HG03064 (cell line): Measurements from ENCODE around the gene SLC38A9.
"Not testable (repeated sequence)": the region's sequence is repeated elsewhere in the genome, so short reads cannot be mapped to it uniquely, and the experiment has no call there.

Experiments used
- ATAC-seq: cut with Tn5 transposase; IDR thresholded peaks from one replicate; pipeline ENCODE4 v1.9.1; 2021; ENCODE audit warnings: low read depth; ENCODE audit not compliant: unreplicated experiment

The SLC38A9 gene

GRCh38 chr5:55620766-55621160 lies 91.4 kb downstream of the SLC38A9 start:
- ATAC-seq = no peak

GRCh38 chr5:55620009-55620765 lies 91.9 kb downstream of the SLC38A9 start:
- no peak for ATAC-seq

- ATAC-seq = no peak
These were observed 93.8 kb downstream of the SLC38A9 start for GRCh38 chr5:55618318-55618717.

GRCh38 chr5:55613112-55613868 lies 98.8 kb downstream of the SLC38A9 start:
- no peak for ATAC-seq

- no peak for ATAC-seq
These were observed 101.6 kb downstream of the SLC38A9 start for GRCh38 chr5:55610542-55610941.

GRCh38 chr5:55609413-55609812 lies 102.7 kb downstream of the SLC38A9 start:
- no peak for ATAC-seq

- ATAC-seq = no peak
These were observed 103.4 kb downstream of the SLC38A9 start for GRCh38 chr5:55608595-55609349.

- ATAC-seq = not testable (repeated sequence)
These were observed 104.8 kb downstream of the SLC38A9 start for GRCh38 chr5:55607309-55607708.

- ATAC-seq = no peak
These were observed 107.5 kb downstream of the SLC38A9 start for GRCh38 chr5:55604611-55605067.

GRCh38 chr5:55603922-55604321 lies 108.2 kb downstream of the SLC38A9 start:
- no peak for ATAC-seq

- ATAC-seq = no peak
These were observed 110.5 kb downstream of the SLC38A9 start for GRCh38 chr5:55601628-55602027.

- no peak for ATAC-seq
These were observed 110.9 kb downstream of the SLC38A9 start for GRCh38 chr5:55601204-55601618.

GRCh38 chr5:55600497-55601203 lies 111.5 kb downstream of the SLC38A9 start:
- ATAC-seq = no peak

GRCh38 chr5:55600086-55600485 lies 112.0 kb downstream of the SLC38A9 start:
- no peak for ATAC-seq

- ATAC-seq = no peak
These were observed 112.7 kb downstream of the SLC38A9 start for GRCh38 chr5:55599148-55600050.

GRCh38 chr5:55597014-55597981 lies 114.8 kb downstream of the SLC38A9 start:
- ATAC-seq = no peak

- no peak for ATAC-seq
These were observed 117.5 kb downstream of the SLC38A9 start for GRCh38 chr5:55594671-55595070.

- ATAC-seq = no peak
These were observed 119.0 kb downstream of the SLC38A9 start for GRCh38 chr5:55593115-55593472.
